Sciatic nerve (tissue), 2 donors: ENCODE results near the gene EBP. TPM values are rescaled to one million over a fixed set of nuclear protein-coding genes. Genes with fewer than 3 reads are reported as not detected.

Experiments used
- ATAC-seq: fragments of 200-7000 bp; cut with Tn5 transposase; one replicate; pipeline ENCODE4 v1.9.1; 2020; ENCODE audit warnings: mild to moderate bottlenecking, moderate library complexity
- DNase-seq: peaks from one replicate; pipeline ENCODE4 v3.0.0-alpha.2; 2020; ENCODE audit warnings: low spot score
- intact Hi-C: fragments of 100-400 bp; cut with DNase I; formaldehyde crosslinking; loops from one replicate; pipeline ENCODE4 v1.14.2; 2022
- total RNA-seq: library from RNA; stranded (reverse); fragmentation: NEBNext Ultra II Directional; extraction: Animal tissue kit (Norgen Biotek cat#: 25700); gene quantifications from one replicate; pipeline ENCODE4 v1.2.1, GENCODE V29; 2021
- donor health status: DM: no; HTN: no; CAD: no.
- donor health status: DM: no; HTN: no; CAD: no.

Gene EBP
- total RNA-seq: 16.9 TPM

DNA sequence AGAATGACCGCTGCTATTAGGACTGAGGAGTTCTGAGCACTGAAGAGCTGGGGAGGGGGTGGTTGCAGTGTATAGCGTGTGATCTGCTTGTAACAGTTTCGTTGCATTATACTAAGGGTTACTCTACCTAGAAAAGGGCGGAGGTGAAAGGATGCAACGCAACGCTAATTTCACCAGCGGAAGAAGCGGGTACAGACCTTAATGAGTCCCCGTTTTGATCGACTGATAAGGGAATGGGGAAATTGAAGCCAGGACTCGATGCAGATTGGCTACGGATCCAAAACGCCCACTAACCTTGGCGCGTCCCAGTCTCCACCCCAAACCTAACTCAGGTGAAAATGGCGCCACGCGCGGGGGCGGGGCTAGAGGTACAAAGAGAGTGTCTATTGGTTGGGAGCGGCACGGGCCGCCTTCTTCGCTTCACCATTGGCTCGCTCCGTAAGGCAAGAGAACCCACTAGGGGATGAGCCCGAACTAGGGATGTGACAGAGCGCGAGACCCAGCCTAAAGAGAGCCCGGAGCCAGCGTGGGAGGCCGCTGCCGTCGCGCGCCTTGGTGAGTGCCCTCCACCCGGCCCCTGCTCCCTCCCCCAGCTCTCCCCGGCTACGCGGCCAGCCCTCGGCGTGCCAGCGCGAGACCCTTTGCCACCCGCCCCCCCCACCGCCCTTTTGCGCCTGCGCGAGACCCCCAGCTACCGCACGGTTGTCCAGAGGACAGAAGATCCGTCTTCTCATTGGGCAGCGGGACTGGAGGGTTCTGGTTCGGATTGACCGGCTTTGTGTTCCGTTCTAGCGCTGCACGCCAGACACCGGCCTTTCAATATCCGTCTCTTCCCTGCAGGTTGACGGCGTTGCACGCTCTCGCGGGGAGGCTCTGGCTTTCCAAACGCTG is at the start of gene EBP:
Gene EBP, plus strand, starts transcription at position 456 of the 891 bp plus-strand sequence. CDS start 1,964 bp downstream, outside the sequence.
- peak; percentile 98 for ATAC-seq
- DNase-seq: peak; percentile 89
- intact Hi-C loops: no loop called here

DNA sequence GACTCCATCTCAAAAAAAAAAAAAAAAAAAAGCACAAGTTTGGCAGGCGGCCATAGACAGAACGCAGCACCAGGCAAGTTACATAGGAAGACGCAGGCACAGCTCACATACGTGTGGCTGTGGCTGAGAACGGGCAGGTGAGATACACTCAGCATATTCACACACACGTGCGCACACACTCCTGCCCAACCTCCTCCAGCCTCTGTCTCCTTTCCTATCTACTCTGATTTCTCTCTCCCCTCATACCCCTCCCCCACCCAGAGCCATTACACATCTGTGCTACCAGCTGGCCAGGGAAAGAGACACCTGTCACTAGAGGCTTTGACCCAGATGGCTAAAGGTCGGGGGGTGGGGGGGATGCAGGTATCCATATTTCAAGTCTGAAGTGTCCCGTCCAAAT is 49.4 kb upstream of the EBP start:
- no peak for ATAC-seq
- no peak for DNase-seq
- intact Hi-C loops: no loop called here

DNA sequence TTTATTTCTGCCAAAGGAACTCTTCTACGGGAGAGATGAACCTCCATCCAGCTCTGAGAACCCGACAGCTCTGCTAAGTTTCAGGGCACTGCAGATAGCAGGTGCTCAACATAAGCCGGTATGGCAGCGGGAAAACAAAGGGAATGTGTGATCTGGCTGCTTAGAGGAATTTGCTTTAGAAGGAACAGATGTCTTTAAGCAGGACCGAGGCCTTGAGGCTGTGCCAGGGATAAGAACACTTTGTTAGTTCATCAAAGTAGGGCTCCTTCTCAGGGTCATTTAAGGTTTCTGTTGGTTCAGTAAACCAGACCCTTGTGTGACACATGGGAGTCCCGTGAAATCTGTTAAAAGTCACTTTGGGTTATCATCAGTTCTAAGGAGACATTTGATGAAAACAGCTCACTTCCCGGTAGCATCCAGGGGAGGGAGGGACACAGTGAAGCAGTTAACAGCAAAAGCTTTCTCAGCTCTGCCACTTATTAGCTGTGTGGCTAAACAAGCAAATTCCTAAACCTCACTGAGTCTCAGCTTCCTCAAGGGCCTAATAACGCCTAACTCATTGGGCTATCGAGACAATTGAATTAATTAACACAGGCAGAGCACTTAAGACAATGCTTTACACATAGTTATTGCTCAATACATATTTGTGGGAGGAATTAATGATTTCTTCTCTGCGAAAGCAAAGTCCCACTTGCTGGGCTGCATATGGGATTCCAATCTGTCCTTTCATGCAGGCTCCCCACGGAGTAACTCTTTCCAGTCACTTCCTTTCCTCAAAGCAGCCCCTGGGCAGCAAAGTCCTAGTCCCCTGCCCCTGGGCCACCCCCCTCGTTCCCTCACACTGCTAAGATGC is 48.5 kb upstream of the EBP start:
- ATAC-seq (no peak), DNase-seq (no peak)
- intact Hi-C loops: no loop called here

DNA sequence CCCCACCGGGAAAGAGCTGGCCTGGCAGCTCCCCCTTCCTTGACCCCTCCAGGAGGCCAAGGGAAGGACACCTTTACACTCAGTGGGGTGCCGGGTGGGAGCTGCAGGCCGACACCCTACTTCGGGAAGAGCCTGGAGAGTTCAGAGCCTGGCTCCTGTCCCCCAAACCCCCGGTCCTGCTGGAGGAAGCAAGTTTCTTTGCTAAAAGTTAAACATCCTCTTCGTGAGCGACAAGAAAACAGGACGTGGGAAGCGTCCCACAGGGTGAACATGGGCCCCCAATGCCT is 48.0 kb upstream of the EBP start:
- no peak for DNase-seq
- intact Hi-C loops: no loop called here
- ATAC-seq: no peak

DNA sequence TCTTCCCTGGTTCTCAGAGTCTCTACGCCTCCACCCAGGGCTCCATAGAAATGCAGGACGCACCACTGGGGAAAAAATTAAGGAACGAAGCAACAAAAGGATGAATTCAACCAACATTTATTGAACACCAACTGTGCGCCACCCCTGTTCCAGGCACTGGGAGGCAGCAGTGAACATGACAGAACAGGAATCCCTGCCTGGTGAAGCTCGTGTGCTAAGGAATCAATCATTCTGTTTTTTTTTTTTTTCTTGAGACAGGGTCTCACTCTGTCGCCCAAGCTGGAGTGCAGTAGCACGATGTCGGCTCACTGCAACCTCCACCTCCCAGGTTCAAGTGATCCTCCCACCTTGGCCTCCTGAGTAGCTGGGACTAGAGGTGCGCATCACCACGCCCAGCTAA is 47.5 kb upstream of the EBP start:
- DNase-seq (no peak), ATAC-seq (no peak)
- intact Hi-C loops: no loop called here

DNA sequence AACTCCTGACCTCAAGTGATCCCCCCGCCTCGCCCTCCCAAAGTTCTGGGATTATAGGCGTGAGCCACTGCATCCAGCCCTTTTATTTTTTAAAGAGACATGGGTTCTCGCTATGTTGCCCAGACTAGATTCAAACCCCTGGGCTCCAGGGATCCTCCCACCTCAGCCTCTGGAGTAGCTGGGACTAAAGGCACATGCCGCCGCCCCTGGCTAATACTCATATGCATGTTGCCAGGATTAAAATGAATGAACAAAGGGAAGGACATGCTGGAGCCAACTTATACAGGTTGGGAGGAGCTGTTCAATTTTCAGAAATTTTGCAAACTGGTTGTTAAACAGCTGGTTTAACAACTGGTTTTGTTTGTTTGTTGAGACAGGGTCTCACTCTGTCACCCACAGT is 47.0 kb upstream of the EBP start:
- ATAC-seq (no peak), DNase-seq (no peak)
- intact Hi-C loops: no loop called here

DNA sequence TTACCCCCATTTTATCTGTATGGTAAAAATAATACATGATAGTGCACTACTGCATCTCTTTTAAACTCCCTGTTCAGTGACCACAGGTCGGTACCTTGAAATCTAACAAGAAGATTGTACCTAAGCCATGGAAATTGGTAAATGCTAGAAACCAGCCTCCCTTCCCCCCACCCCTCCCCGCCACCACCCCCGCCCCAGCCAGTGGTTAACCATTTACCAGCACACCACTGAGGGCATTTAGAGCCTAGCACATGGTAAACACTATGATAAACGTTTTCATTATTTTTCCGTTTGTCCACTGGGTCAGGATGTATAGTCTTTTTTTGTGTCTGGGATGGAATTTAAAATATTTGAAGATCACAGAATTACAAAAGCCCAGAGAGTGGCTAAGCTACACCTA is 46.3 kb upstream of the EBP start:
- ATAC-seq (no peak), DNase-seq (no peak)
- intact Hi-C loops: no loop called here

DNA sequence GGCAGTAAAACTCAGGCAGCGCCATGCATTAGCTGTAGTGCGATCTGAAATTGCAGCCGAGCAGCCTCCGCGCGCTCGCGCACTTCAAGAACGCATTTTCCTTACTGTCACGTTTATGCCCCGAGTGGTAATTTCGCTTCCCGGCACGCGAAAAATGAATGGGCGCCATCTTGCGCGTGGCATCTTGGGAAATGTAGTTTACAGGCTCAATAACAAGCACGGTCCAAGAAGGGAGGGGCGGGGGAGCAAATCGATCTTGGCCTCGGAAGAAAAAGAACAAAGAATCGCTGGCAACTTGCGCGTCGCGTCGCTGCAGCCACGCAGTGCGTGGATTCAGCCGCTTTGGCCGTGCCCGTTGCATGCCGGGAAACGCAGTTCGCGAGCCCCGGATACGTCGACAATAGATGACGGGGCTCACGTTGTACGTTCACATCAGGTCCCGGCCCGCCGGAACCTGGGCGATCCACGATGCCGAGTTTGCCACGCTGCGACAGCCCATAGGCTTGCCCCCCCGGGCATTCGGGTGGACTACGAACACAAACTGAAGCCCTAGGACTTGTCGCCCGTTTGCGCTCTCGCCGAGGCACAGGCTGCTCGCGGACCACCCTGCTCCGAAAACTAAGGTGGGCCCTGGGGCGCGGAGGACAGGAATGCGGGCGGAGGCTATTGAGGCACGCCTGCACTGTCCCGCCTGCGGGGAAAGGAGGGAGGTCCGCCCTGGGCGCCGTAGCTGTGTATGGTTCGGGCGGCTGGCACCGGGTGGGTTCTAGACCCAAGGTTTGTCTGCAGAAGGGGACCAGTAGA is 45.6 kb upstream of the EBP start, which contains the start of gene FTSJ1:
Gene FTSJ1, plus strand, starts transcription at position 426 of the 804 bp plus-strand sequence. CDS start 1,849 bp downstream, outside the sequence.
- ATAC-seq (peak; percentile 97), DNase-seq (peak; percentile 90)
- intact Hi-C loops: no loop called here

DNA sequence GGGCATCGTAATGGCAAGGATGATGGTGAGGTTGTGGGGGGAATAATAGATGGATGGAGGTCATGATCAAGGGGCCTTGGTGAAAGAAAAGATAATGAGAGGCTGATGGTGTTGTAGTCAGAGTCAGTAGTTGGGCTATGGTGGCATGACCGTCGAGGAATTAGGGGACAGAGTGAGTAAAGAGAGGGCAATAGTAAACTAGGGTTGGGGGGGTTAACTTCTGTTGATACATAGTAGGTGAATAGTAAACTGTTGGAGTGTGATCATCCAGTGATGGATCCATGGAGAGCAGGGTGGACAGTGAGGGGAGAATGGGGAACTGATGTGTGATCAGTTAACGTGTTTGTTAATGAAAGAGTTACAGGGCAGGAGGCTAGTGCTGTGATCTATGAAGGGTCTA is 44.7 kb upstream of the EBP start:
- no peak for DNase-seq
- no peak for ATAC-seq
- intact Hi-C loops: no loop called here

DNA sequence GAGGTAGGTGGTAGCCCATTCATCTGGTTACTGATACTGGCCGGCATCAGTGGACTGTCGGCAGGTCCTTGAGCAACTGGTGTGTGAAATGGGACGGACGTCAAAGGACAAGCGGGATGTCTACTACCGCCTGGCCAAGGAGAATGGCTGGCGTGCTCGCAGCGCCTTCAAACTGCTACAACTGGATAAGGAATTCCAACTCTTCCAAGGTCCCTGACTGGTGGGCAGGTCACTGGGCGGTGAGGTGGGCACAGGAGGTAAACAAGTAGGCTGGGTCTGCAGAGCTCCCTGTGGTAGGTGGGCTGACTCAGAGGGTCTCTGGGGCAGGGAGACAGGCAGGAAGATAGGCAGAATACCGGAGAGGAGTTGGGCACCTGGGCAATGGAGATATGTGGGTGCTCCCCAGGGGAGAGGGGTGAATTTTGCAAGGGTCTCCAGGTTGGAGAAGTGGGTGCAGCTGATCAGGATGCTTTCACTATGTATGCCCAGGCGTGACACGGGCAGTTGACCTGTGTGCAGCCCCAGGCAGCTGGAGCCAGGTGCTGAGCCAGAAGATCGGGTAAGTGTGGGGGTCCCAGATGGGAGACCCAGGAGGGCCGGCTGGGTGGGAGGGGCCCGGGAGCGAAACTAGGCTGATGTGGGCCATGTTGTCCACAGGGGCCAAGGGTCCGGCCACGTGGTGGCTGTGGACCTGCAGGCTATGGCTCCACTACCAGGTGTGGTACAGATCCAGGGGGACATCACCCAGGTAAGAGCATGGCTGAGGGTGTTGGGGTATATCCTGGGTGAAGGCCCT is 43.5 kb upstream of the EBP start:
- intact Hi-C loops: no loop called here
- ATAC-seq: no peak
- DNase-seq: no peak

DNA sequence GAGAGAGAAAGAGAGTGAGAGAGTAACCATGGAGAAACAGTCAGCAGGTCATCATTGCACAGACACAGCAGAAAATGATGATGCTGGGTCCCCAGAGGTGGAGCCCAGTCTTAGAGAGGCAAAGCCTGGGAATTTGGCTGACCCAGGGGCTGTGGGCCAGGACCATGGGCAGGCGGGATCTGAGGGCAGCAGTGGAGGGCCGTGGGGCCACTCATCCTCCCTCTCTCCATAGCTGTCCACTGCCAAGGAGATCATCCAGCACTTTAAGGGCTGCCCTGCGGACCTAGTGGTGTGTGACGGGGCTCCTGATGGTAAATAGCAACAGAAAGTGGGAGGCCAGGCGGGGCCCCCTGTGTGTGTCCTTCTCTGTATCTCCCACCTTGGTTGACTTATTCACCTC is 42.8 kb upstream of the EBP start:
- DNase-seq (no peak), ATAC-seq (no peak)
- intact Hi-C loops: no loop called here

DNA sequence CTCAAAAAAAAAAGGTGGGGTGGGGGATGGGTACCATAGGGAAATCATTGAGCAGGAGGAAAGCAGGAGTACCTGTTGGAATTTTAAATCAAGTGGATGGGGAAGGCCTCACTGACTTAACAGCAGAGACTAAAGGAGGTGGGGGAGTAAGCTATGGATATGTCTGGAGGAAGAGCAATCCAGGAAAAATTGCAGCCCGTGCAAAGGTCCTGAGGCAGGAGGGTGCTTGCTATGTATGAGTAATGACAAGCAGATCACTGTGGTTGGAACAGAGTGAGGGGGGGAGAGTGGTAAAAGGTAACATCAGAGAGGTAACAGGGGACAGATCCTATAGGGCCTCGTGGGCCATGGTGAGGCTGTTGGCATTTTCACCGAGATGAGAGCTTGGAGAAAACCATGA is 41.5 kb upstream of the EBP start:
- intact Hi-C loops: no loop called here
- no peak for DNase-seq
- no peak for ATAC-seq

DNA sequence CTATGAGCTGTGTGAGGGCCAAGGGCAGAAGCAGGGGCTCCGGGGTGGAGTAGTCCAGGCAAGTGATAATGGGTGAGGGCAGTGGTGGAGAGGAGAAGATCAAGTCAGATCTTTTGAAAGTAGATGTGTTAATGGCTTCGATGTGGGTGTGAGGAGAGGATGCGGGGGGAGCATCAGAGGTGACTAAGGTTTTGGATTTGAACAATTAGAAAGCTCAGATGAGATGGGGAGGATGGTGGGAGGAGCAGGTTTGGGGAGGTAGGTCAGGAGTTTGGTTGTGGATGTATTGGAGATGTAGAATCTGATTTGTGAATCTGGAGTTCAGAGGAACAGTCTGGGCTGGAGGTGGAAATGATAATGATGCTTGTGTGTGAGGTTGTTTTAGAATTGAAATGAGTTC is 41.0 kb upstream of the EBP start:
- ATAC-seq: no peak
- DNase-seq: no peak
- intact Hi-C loops: no loop called here

DNA sequence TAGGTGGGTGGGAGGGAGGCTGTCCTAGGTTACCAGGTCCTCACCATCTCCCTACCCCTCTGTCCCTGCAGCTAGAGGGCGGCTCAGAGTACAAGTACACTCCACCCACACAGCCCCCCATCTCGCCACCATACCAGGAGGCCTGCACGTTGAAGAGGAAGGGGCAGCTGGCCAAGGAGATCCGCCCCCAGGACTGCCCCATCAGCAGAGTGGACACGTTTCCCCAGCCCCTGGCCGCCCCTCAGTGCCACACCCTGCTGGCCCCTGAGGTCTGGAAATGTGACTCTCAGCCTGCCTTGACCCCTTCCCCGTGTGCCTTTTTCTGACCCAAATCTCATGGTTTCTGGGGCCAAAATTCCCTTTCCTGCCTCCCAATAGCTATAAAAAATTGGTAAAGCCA is 39.1 kb upstream of the EBP start:
- ATAC-seq (no peak), DNase-seq (no peak)
- intact Hi-C loops: no loop called here

DNA sequence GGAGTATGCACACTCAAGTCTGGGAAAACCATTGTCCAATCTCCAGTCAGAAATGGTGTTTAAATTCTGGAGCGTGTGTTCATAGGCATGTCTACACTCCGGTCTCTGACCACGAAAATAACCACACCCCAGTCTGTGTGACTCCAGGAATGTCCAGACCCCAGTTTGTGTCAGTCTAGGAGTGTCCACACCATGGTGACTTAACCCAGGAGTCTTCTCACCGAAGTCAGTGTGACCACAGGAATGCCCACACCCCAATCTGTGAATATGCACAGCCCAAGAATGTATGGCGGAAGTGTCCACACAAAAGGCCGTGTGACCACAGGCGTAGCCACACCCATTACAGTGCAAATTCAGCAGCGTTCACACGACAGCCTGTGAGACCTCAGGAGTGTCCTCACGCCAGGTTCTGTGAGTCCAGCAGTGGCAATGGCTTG is 34.2 kb upstream of the EBP start:
- intact Hi-C loops: no loop called here
- DNase-seq (no peak), ATAC-seq (no peak)

DNA sequence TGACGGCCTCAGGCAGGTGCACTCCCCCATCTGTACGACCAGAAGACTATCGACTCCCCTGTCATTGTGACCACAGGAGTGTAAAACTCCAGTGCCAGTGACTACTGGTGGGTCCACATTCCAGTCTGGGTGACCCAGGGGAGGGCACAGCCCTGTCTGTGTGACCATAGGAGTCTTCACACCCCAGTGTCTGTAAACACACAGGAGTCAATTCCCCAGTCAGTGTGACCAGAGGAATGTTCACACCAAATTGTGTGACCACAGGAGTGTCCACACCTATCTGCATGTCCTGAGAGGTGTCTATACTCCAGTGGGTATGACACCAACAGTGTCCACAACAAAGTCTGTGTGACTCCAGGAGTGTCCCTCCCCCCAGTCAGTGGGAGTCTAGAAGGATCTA is 33.6 kb upstream of the EBP start:
- intact Hi-C loops: no loop called here
- ATAC-seq (no peak), DNase-seq (no peak)

DNA sequence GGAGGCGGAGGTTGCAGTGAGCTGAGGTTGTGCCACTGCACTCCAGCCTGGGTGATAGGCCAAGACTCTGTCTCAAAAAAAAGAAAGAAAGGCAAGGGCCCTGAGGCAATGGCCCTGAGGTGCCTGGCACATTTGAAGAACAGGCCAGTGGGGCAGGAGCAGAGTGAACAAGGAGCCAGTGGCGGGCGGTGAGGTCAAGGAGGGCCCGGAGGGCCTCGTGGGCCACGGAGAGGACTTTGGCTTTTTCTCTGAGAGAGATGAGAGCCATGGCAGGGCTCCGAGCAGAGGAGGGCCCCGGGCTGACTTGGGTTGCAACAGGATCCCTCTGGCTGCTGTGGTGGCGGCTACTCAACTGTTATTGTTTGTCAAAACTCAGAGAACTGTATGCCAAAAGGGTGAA is 32.3 kb upstream of the EBP start:
- no peak for ATAC-seq
- intact Hi-C loops: no loop called here
- DNase-seq: no peak

DNA sequence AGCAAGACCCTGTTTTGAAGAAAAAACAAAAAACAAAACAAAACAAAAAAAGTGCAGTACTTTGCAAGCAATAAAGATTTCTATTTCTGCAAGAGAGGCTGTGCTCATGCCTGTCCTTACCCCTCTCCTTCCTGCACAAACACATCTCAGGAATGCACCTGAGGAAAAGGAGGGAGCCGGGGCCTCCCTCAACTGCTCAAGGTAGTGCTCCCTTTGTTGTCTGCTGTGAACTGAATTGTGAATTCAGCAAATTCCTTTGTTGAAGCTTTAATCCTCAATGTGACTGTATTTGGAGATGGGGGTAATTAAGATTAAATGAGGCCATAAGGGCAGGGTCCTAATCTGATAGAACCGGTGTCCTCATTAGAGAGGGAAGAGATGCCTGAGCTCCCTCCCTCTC is 31.7 kb upstream of the EBP start:
- no peak for ATAC-seq
- intact Hi-C loops: no loop called here
- no peak for DNase-seq

DNA sequence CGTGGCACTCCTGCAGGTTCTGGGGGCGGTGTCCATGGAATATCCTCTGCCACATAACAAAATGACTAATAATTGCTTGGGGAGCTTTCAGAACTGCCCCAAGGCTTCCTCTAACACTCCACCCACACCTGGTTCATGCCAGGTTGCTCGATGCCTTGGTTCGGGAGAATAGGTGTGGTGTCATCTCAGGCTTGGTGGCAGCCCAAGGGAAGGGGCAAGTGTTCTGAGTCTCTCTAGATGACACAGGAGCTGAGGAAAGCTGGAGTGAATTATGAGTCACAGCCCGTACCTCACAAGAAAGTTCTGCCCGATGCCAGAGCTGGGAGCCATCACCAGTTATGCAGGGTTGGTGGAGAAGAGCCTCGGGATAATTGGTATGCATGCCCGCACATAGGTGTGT is 30.9 kb upstream of the EBP start:
- intact Hi-C loops: no loop called here
- ATAC-seq: no peak
- DNase-seq: no peak
